Common myeloid progenitor, CD34-positive (primary cell): ENCODE measurements around the gene EPHB3.
A peak's percentile ranks its signal among the peaks of the same experiment; 100 is the strongest.

Experiments used
- CTCF ChIA-PET: fragments of 350-600 bp; sonication (Branson Sonifier 250); formaldehyde crosslinking; loops from one replicate; lab custom pipeline; 2021; ENCODE audit warnings: antibody characterized with exemption; lab: Charles Lee
- POLR2A ChIA-PET: fragments of 350-600 bp; sonication (Branson Sonifier 250); formaldehyde crosslinking; loops from one replicate; lab custom pipeline; 2021; ENCODE audit warnings: antibody characterized with exemption; lab: Charles Lee
- DNase-seq, 3 donors: peaks; one replicate each; pipeline versions ENCODE4 v3.0.0 to v3.0.0-alpha.2; 2013
- H3K27ac ChIP-seq, 2 experiments: 1 replicate in 1 of 2; 2 replicates in 1 of 2; pipeline ENCODE4 v1.7.0; 2013; ENCODE audit warnings: inconsistent platforms in 2 of 2, low read length in 2 of 2, mild to moderate bottlenecking in 2 of 2, low read depth in 1 of 2, moderate library complexity in 1 of 2; ENCODE audit not compliant: severe bottlenecking in 2 of 2, insufficient read depth in 1 of 2, poor library complexity in 1 of 2
- H3K27me3 ChIP-seq, 5 experiments: replicated peaks in 2 of 5; 1 replicate in 3 of 5; 2 replicates in 2 of 5; pipeline versions ENCODE4 v1.6.1 to v1.7.0; 2013; ENCODE audit warnings: low read length in 4 of 5, mild to moderate bottlenecking in 2 of 5, moderate library complexity in 2 of 5, inconsistent platforms in 1 of 5; ENCODE audit not compliant: insufficient read depth in 5 of 5, control insufficient read depth in 4 of 5
- H3K36me3 ChIP-seq, 4 experiments: 1 replicate in 2 of 4; 2 replicates in 2 of 4; pipeline versions ENCODE4 v1.6.1 to v1.7.0; 2013; ENCODE audit warnings: low read length in 3 of 4, control low read depth in 1 of 4, mild to moderate bottlenecking in 1 of 4; ENCODE audit not compliant: control insufficient read depth in 4 of 4, insufficient read depth in 4 of 4
- H3K4me1 ChIP-seq, 4 experiments: 1 replicate in 3 of 4; 2 replicates in 1 of 4; pipeline versions ENCODE4 v1.6.1 to v1.7.1; 2013; ENCODE audit warnings: low read length in 3 of 4, mild to moderate bottlenecking in 3 of 4, control low read depth in 1 of 4, inconsistent platforms in 1 of 4, moderate library complexity in 1 of 4; ENCODE audit not compliant: control insufficient read depth in 4 of 4, insufficient read depth in 4 of 4; ENCODE audit errors: control extremely low read depth in 1 of 4
- H3K4me3 ChIP-seq, 7 experiments: 1 replicate in 4 of 7; 2 replicates in 3 of 7; pipeline versions ENCODE4 v1.5.1 to v1.7.0; 2013; ENCODE audit warnings: mild to moderate bottlenecking in 7 of 7, low read length in 6 of 7, moderate library complexity in 6 of 7, inconsistent platforms in 2 of 7, low read depth in 2 of 7, control low read depth in 1 of 7; ENCODE audit not compliant: insufficient read depth in 4 of 7, control insufficient read depth in 1 of 7; ENCODE audit errors: extremely low read depth in 1 of 7
- H3K9me3 ChIP-seq, 5 experiments: 1 replicate in 4 of 5; 2 replicates in 1 of 5; pipeline versions ENCODE4 v1.6.1 to v1.7.1; 2013; ENCODE audit warnings: low read length in 4 of 5, mild to moderate bottlenecking in 2 of 5, inconsistent platforms in 1 of 5, low read depth in 1 of 5, moderate library complexity in 1 of 5; ENCODE audit not compliant: control insufficient read depth in 4 of 5, insufficient read depth in 2 of 5; ENCODE audit errors: control extremely low read depth in 1 of 5
- WGBS: methylation state at CpG from one replicate; pipeline ENCODE4 v1.1.5; 2013; ENCODE audit not compliant: insufficient coverage; 5-methylcytosine and 5-hydroxymethylcytosine counted together

The EPHB3 gene

GRCh38 chr3:184567946-184568559 is 6.5 kb downstream of the EPHB3 start:
- H3K27me3 ChIP-seq = peaks cover 3 to 51% (median 17%) of the 10 kb centered on the region in 5 experiments
- H3K4me3 ChIP-seq = peak overlapping the region in 1 of 7 experiments; percentile 57
- ChIA-PET CTCF (interaction anchor here (1.0 to 1.5 kb wide), 2 partner anchors 205 to 211 kb away, joined by 3 read pairs; no protein-coding TSS in a partner anchor), POLR2A (no interaction called here)
- peak in 1 of 3 donors; percentile 20 for DNase-seq
- H3K27ac ChIP-seq = no peak overlapping the region
- no peaks in the 10 kb centered on the region for H3K36me3 ChIP-seq
- H3K4me1 ChIP-seq = peaks cover 0 to 22% (median 12%) of the 10 kb centered on the region in 4 experiments
- 78% methylated on average over 11 of the region's 16 CpGs for WGBS
- H3K9me3 ChIP-seq = no peaks in the 10 kb centered on the region

GRCh38 chr3:184568560-184568923 is 7.0 kb downstream of the EPHB3 start:
- no peak for DNase-seq
- ChIA-PET POLR2A (no interaction called here), CTCF (interaction anchor here (1.0 kb wide), 1 partner anchor 205 kb away, joined by 3 read pairs; no protein-coding TSS in a partner anchor)
- Histone ChIP-seq H3K4me3 (peak overlapping the region in 2 of 7 experiments; percentile 55 to 57), H3K27me3 (peaks cover 3 to 47% (median 14%) of the 10 kb centered on the region in 5 experiments), H3K27ac (no peak overlapping the region), H3K36me3 (no peaks in the 10 kb centered on the region), H3K9me3 (no peaks in the 10 kb centered on the region), H3K4me1 (peaks cover 0 to 22% (median 12%) of the 10 kb centered on the region in 4 experiments)
- 18% methylated on average over 3 of the region's 16 CpGs for WGBS

DNA sequence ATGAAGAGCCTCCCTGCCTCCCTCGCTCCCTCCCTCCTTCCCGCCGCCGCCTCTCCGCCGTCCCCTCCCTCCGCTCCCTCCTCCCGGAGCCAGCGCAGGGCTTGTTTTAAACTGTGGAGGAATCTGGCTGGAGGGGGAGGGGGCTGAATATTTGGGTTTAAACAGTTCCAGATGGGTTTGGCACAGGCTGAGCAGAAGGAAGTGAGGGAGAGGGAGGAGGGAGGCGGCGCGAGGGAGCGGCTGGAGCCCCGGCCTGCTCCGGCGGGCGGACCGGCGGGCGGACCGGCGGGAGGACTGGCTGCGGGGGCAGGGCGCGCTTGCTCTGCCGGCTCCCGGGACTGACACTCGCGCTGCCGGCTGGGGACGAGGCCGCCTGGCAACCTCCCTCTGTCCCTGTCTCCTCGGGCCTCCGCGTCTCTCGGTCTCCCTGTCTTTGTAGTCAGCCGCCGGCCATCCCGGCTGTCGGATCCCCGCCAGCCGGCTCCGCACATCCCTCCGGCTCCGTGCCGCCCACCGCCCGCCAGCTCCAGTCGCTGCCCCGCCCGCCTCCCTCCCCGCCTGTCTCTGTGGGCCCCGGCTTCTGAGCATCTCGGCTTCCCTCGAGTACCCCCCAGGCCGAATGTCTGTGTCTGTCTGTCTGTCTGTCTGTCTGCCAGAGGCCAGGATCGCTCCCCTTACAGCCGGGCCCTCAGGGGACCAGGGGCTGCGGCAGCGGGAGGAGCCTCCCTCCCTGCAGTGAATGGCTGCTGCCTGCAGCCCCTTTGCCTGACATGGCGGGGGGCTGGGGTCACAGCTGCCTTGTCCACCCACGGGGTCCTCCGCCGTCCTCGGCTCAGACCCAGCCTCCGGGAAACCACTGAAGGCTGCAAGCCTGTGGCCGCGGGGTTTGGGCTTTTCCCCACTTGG is 7.6 kb downstream of the EPHB3 start:
- POLR2A ChIA-PET = no interaction called here
- Histone ChIP-seq H3K27me3 (peaks cover 3 to 40% (median 12%) of the 10 kb centered on the region in 5 experiments), H3K27ac (no peak overlapping the region), H3K9me3 (no peaks in the 10 kb centered on the region), H3K4me3 (peak overlapping the region in 6 of 7 experiments; percentile 19 to 57 (median 46)), H3K36me3 (no peaks in the 10 kb centered on the region), H3K4me1 (peaks cover 0 to 22% (median 12%) of the 10 kb centered on the region in 4 experiments)
- DNase-seq = peak in 2 of 3 donors; percentile 35 to 49
- 15% methylated on average over 56 of the region's 68 CpGs for WGBS
- CTCF ChIA-PET = interaction anchor here (1.5 to 1.6 kb wide), 3 partner anchors 8 to 16 kb away, joined by 4 to 8 read pairs (median 4); partner anchors contain the start of gene EPHB3

DNA sequence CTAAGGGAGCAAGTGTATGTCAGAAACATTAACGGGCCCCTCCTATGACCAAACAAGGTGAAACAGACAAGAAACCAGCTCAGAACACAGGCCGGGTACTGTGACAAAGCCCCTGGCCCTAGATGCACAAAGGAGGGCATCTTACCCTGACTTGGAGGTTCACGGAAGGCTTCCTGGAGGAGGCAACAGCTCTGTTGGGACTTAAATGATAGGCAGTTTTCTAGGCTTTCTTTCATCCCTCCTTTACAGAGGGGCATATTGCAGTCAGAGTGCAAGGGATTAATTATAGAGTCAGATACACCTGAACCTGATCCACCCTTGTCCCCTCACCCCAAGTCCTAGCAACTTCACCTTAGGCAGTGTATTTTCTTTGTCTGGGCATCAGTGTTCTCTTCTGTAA is 8.4 kb downstream of the EPHB3 start:
- ChIA-PET POLR2A (no interaction called here), CTCF (interaction anchor here (1.0 to 1.6 kb wide), 4 partner anchors 9 to 20 kb away, joined by 3 to 8 read pairs (median 4); partner anchors contain the start of gene EPHB3)
- peaks cover 3 to 37% (median 12%) of the 10 kb centered on the region in 5 experiments for H3K27me3 ChIP-seq
- H3K4me3 ChIP-seq = no peak overlapping the region
- no peak overlapping the region for H3K27ac ChIP-seq
- no peak for DNase-seq
- WGBS = 100% methylated on average over 3 of the region's 3 CpGs
- H3K36me3 ChIP-seq = no peaks in the 10 kb centered on the region
- no peaks in the 10 kb centered on the region for H3K9me3 ChIP-seq
- H3K4me1 ChIP-seq = peaks cover 0 to 29% (median 13%) of the 10 kb centered on the region in 4 experiments

- Histone ChIP-seq H3K27me3 (peaks cover 3 to 35% (median 12%) of the 10 kb centered on the region in 5 experiments), H3K27ac (no peak overlapping the region), H3K4me1 (peaks cover 0 to 29% (median 13%) of the 10 kb centered on the region in 4 experiments), H3K4me3 (no peak overlapping the region), H3K9me3 (no peaks in the 10 kb centered on the region), H3K36me3 (no peaks in the 10 kb centered on the region)
- no peak for DNase-seq
- 98% methylated on average over 5 of the region's 6 CpGs for WGBS
- ChIA-PET CTCF (interaction anchor here (1.0 to 1.6 kb wide), 4 partner anchors 9 to 21 kb away, joined by 3 to 8 read pairs (median 4); partner anchors contain the start of gene EPHB3), POLR2A (no interaction called here)
Measured at GRCh38 chr3:184570489-184570888, 8.9 kb downstream of the EPHB3 start.

DNA sequence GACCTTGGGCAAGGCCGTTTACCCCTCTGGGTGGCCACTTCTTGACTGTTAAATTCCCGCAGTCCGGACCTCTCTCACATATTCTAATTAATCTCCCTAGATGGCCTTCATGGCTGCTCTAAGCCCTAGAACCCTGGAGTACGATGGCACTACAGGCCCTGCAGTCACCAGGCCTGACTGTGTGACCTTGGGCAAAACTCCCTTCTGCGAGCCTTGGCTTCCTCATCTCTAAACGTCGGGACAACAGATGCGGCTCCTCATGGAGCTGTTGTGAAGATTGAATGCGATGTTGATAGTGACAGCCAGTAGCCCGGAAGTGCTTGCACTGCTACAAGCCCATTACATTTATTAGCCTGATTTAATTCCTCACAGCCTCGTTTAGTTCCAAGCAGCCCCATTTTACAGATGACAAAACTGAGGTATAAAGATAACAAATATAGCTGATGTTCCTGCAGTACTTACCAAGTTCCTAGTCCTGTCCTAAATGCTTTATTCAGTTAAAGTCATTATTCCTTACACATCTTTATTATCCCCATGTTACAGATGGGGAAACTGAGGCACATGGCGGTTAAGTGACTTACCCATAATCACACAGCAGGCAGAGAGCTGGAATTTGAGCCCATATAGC is 10.3 kb downstream of the EPHB3 start:
- Histone ChIP-seq H3K36me3 (no peaks in the 10 kb centered on the region), H3K9me3 (no peaks in the 10 kb centered on the region), H3K27me3 (peaks cover 3 to 34% (median 12%) of the 10 kb centered on the region in 5 experiments), H3K4me1 (peaks cover 0 to 34% (median 13%) of the 10 kb centered on the region in 4 experiments), H3K27ac (no peak overlapping the region), H3K4me3 (no peak overlapping the region)
- WGBS = 95% methylated on average over 4 of the region's 12 CpGs
- DNase-seq = no peak
- ChIA-PET POLR2A (no interaction called here), CTCF (interaction anchor here (1.1 kb wide), 1 partner anchor 152 kb away, joined by 3 read pairs; no protein-coding TSS in a partner anchor)
